Measurements from ENCODE around the gene OR2Z1.
"Not testable (repeated sequence)": the region's sequence is repeated elsewhere in the genome, so short reads cannot be mapped to it uniquely, and the experiment has no call there.

Gene OR2Z1

GRCh38 chr19:8738377-8738776, 16.9 kb downstream of the OR2Z1 start:
- Histone ChIP-seq H3K9ac (ENCODE audit: low read length) (no peak overlapping the region), H3K79me2 (ENCODE audit: insufficient read depth, low read length) (no peaks in the 10 kb centered on the region), H3K27me3 (ENCODE audit: low read length) (no peaks in the 10 kb centered on the region), H3K9me3 (ENCODE audit: insufficient read depth, low read length) (no peaks in the 10 kb centered on the region), H3K36me3 (ENCODE audit: low read length) (no peaks in the 10 kb centered on the region), H3K27ac (ENCODE audit: low read depth, low read length) (no peak overlapping the region), H3K4me3 (ENCODE audit: insufficient read depth, low read length, poor library complexity, severe bottlenecking) (no peak overlapping the region), H3K4me2 (ENCODE audit: low read depth, low read length, poor library complexity, severe bottlenecking) (no peak overlapping the region), H2AFZ (ENCODE audit: low read depth, low read length, severe bottlenecking) (no peak overlapping the region), H3K9me2 (replicated peaks; ENCODE audit: insufficient read depth, low read length) (no peaks in the 10 kb centered on the region), H3F3A (ENCODE audit: insufficient read depth) (no peaks in the 10 kb centered on the region), H4K20me1 (ENCODE audit: low read depth, low read length) (no peaks in the 10 kb centered on the region)
- TF ChIP-seq CTCF (IDR thresholded peaks at IDR 0.05; ENCODE audit: insufficient read depth, low read length, poor library complexity, severe bottlenecking) = no peak

GRCh38 chr19:8739291-8740065, 18.0 kb downstream of the OR2Z1 start:
- not testable (repeated sequence) for H3F3A ChIP-seq (ENCODE audit: insufficient read depth); H3K36me3 ChIP-seq (ENCODE audit: low read length); H3K4me3 ChIP-seq (ENCODE audit: insufficient read depth, low read length, poor library complexity, severe bottlenecking); H3K27ac ChIP-seq (ENCODE audit: low read depth, low read length); H3K4me2 ChIP-seq (ENCODE audit: low read depth, low read length, poor library complexity, severe bottlenecking); H3K9ac ChIP-seq (ENCODE audit: low read length); H4K20me1 ChIP-seq (ENCODE audit: low read depth, low read length); H3K9me2 ChIP-seq (replicated peaks; ENCODE audit: insufficient read depth, low read length); H3K79me2 ChIP-seq (ENCODE audit: insufficient read depth, low read length); H2AFZ ChIP-seq (ENCODE audit: low read depth, low read length, severe bottlenecking); H3K9me3 ChIP-seq (ENCODE audit: insufficient read depth, low read length); H3K27me3 ChIP-seq (ENCODE audit: low read length)

GRCh38 chr19:8767257-8767656, 45.8 kb downstream of the OR2Z1 start:
- not testable (repeated sequence) for H3K79me2 ChIP-seq (ENCODE audit: insufficient read depth, low read length)

GRCh38 chr19:8769265-8769664, 47.8 kb downstream of the OR2Z1 start:
- H3K4me3 ChIP-seq (ENCODE audit: insufficient read depth, low read length, poor library complexity, severe bottlenecking); H3K27ac ChIP-seq (ENCODE audit: low read depth, low read length); H3F3A ChIP-seq (ENCODE audit: insufficient read depth); H3K36me3 ChIP-seq (ENCODE audit: low read length); H3K79me2 ChIP-seq (ENCODE audit: insufficient read depth, low read length); H3K4me2 ChIP-seq (ENCODE audit: low read depth, low read length, poor library complexity, severe bottlenecking); H4K20me1 ChIP-seq (ENCODE audit: low read depth, low read length); H3K9ac ChIP-seq (ENCODE audit: low read length); H3K9me3 ChIP-seq (ENCODE audit: insufficient read depth, low read length); H3K27me3 ChIP-seq (ENCODE audit: low read length); H3K9me2 ChIP-seq (replicated peaks; ENCODE audit: insufficient read depth, low read length); H2AFZ ChIP-seq (ENCODE audit: low read depth, low read length, severe bottlenecking): not testable (repeated sequence)

More at GRCh38 chr19:8767257-8767656, 45.8 kb downstream of the OR2Z1 start:
- not testable (repeated sequence) for H3K27me3 ChIP-seq (ENCODE audit: low read length); H3K9me3 ChIP-seq (ENCODE audit: insufficient read depth, low read length); H3K27ac ChIP-seq (ENCODE audit: low read depth, low read length); H3K9ac ChIP-seq (ENCODE audit: low read length); H3K36me3 ChIP-seq (ENCODE audit: low read length); H3K4me2 ChIP-seq (ENCODE audit: low read depth, low read length, poor library complexity, severe bottlenecking); H3F3A ChIP-seq (ENCODE audit: insufficient read depth); H3K9me2 ChIP-seq (replicated peaks; ENCODE audit: insufficient read depth, low read length); H2AFZ ChIP-seq (ENCODE audit: low read depth, low read length, severe bottlenecking); H4K20me1 ChIP-seq (ENCODE audit: low read depth, low read length); H3K4me3 ChIP-seq (ENCODE audit: insufficient read depth, low read length, poor library complexity, severe bottlenecking)

- H2AFZ ChIP-seq (ENCODE audit: low read depth, low read length, severe bottlenecking); H3K79me2 ChIP-seq (ENCODE audit: insufficient read depth, low read length); H3K4me2 ChIP-seq (ENCODE audit: low read depth, low read length, poor library complexity, severe bottlenecking); H3K36me3 ChIP-seq (ENCODE audit: low read length); H3K9me3 ChIP-seq (ENCODE audit: insufficient read depth, low read length); H3K27me3 ChIP-seq (ENCODE audit: low read length); H3K4me3 ChIP-seq (ENCODE audit: insufficient read depth, low read length, poor library complexity, severe bottlenecking); H3K9me2 ChIP-seq (replicated peaks; ENCODE audit: insufficient read depth, low read length); H3F3A ChIP-seq (ENCODE audit: insufficient read depth); H3K9ac ChIP-seq (ENCODE audit: low read length); H4K20me1 ChIP-seq (ENCODE audit: low read depth, low read length); H3K27ac ChIP-seq (ENCODE audit: low read depth, low read length): not testable (repeated sequence)
Measured at GRCh38 chr19:8773587-8773986, 52.2 kb downstream of the OR2Z1 start.

Data from SU-DHL-6 (cell line).